ENCODE measurements around the gene KIF3C. TPM values are rescaled to one million over a fixed set of nuclear protein-coding genes. Genes with fewer than 3 reads are reported as not detected.
"Not testable (repeated sequence)": the region's sequence is repeated elsewhere in the genome, so short reads cannot be mapped to it uniquely, and the experiment has no call there.

Gene KIF3C
- total RNA-seq: 7.4 TPM
- long read RNA-seq, full-length matches to known transcripts: 2 of 4 reads
- long read RNA-seq, partial matches to known transcripts: 1 of 4 reads
- long read RNA-seq, other reads (novel, unspliced or antisense): 1 of 4 reads

DNA sequence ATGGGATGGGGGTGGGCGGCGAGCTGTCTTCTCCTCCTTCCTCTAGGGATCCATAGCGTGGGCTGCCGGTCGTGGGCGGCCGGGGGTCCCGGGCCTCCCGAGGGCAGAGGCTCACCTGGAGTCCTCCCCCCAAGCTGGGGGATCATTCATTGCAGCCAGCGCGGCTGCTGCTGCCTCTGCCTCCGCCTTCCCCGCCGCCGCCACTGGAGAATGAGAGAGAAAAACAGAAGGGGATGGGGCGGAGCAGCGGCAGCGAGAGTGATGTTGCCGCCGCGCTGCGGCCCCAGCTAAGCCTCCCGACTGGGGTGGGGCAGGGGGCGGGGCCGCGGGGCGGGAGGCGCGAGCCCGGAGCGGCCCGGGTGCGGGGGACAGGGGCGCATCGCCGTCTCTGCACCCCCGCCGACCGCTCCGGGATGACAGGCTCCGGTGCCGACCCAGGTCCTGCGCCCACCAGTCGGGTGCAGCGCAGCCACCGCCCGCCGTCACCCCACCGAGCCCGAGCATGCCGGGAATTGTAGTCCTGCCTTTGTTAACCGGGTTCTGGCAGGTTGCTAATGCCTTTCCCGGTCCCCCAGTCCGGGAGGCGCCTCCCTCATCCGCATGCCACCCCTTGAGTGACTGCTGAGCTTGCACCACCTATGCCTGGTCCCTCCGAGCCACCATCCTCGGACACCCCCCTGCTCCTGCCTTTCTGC lies at the start of gene KIF3C:
TSS of gene KIF3C (minus strand) at position 225 of the 695 bp plus-strand sequence. CDS start 580 bp downstream, outside the sequence.
- DNase-seq (ENCODE audit: low spot score): no peak

DNA sequence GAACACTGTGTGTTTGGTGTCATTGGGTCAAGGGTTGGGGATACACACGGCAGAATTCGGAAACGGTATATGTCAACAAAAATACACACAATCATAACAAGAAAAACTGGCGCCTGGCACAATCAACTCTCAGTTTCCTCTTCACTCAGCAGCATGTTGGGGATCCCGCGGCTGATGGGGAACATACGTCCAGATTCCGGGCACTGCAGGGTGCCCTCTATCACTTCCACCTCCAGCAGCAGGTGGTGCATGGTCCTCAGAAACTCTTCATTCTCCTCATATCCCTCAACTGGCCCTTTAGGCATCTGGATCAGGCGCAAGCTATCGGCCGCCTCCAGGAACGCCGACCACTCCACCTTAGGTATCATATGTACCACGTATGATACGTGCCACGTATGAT lies 45.8 kb upstream of the KIF3C start:
- not testable (repeated sequence) for DNase-seq (ENCODE audit: low spot score)

GRCh38 chr2:26025509-26025908 lies 43.2 kb upstream of the KIF3C start:
- no peak for DNase-seq (ENCODE audit: low spot score)

DNA sequence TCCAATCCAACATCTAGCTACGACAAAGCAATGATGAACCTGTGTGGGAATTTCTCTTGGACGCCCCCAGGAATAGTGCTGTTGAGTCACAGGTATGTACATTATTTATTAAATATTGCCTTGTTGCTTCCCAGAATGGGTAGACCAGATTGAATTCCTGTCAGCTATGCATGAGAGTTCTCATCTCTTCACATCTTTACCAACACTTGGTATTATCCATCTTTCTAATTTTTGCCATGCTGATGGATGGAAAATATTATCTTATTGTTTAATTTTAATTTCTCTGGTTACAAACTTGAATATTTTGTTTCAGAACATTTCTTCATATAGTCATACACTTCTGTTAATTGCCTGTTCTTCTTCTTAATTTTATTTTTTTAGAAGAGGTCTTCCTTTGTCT lies 42.0 kb upstream of the KIF3C start:
- no peak for DNase-seq (ENCODE audit: low spot score)

- no peak for DNase-seq (ENCODE audit: low spot score)
Measured at GRCh38 chr2:26020231-26020640, 37.9 kb upstream of the KIF3C start.

DNA sequence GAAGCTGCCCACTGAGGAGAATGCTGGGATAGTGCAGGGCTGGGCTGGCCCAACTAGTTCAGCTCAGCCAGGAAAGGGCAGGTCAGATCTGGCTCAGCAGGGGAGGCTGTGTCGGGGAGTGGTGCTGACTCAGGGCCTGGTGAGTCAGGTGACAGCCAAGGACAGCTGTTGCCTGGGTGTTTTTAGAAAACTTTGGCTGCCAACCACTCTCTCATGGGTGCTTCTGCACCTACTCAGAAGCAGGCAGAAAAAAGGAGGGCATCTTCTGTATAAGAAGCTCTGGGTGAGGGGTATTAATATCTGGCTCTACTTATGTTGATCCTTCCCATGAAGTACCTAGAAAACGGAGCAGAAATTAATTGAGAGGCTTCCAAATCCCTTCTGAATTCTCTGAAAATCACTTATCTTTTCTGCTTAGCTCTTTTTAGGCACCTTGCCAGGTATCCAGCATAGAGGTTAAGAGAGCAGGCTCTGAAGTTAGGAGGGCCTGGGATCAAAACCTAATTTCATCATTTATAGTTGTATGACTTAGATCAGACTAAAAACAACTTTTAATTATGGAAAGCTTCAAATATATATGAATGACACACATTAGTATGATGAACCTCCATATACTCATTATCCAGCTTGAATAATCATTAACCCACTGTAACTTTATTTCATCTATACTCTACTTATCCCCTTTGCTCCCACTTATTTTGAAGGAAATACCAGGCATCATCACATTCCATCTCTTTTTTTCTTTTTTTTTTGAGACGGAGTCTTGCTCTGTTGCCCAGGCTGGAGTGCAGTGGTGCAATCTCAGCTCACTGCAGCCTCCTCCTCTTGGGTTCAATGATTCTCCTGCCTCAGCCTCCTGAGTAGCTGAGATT lies 36.1 kb upstream of the KIF3C start:
- no peak for DNase-seq (ENCODE audit: low spot score)

- DNase-seq (ENCODE audit: low spot score): no peak
Measured at GRCh38 chr2:26017464-26018183, 35.3 kb upstream of the KIF3C start.

DNA sequence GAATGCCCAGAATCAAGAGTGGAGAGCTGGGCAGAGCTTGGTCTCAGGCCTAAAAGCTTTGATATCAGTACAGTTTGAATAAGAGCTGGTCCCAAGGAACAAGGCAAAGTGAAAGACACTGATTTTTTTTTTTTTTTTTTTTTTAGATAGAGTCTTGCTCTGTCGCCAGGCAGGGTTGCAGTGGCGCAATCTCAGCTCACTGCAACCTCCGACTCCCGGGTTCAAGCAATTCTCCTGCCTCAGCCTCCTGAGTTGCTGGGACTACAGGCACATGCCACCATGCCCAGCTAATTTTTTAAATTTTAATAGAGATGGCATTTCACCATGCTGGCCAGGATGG lies 34.4 kb upstream of the KIF3C start:
- not testable (repeated sequence) for DNase-seq (ENCODE audit: low spot score)

DNA sequence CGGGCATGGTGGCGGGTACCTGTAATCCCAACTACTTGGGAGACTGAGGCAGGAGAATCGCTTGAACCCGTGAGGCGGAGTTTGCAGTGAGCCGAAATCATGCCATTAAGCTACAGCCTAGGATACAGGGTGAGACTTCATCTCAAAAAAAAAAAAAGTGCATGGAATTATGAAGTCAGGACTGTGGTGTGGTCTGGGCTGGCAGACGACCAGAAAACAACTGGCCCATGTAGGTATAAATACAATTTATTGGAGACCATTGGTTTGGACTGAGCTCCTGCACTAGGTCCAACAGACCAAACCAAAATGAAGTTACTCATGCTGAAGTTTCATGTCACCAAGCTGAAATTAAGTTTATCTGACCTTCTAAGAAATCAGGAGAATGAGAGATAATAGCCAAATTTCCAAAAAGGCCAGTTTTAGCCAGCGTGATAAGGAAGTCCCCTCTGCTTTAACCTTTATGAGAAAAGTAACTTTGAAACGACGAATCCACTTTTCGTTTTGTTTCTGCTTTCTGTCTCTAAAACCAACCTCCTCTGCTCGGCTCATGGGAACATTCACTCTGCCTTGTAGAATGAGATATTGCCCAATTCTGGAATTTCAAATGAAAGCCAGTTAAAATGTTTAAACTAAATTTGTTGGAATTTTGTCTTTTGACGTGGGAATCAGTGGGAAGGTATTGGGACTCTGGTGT lies 33.9 kb upstream of the KIF3C start:
- no peak for DNase-seq (ENCODE audit: low spot score)

- DNase-seq (ENCODE audit: low spot score): no peak
Measured at GRCh38 chr2:26013668-26014067, 31.4 kb upstream of the KIF3C start.

GRCh38 chr2:26011990-26012856 lies 29.9 kb upstream of the KIF3C start:
- no peak for DNase-seq (ENCODE audit: low spot score)

GRCh38 chr2:26011609-26011989 lies 29.3 kb upstream of the KIF3C start:
- no peak for DNase-seq (ENCODE audit: low spot score)

GRCh38 chr2:26010943-26011342 lies 28.6 kb upstream of the KIF3C start:
- no peak for DNase-seq (ENCODE audit: low spot score)

DNA sequence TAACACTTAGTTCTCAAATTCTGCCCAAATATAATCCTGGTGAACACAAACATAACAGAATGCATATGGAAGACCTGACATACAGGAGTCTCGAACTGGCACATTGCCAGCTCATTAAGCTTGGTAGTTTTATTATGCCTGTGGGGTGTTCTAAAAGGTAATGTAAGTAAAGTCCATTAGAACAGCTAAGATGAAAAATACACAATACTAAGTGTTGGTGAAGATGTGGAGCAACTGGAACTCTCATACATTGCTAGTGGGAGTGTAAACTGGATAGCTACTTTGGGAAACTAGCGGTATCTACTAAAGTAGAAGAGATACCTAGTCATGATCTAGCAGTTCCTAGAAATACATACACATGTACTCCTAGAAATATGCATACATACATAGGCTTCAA lies 27.3 kb upstream of the KIF3C start:
- no peak for DNase-seq (ENCODE audit: low spot score)

- DNase-seq (ENCODE audit: low spot score): no peak
Measured at GRCh38 chr2:26008851-26009566, 26.7 kb upstream of the KIF3C start.

DNA sequence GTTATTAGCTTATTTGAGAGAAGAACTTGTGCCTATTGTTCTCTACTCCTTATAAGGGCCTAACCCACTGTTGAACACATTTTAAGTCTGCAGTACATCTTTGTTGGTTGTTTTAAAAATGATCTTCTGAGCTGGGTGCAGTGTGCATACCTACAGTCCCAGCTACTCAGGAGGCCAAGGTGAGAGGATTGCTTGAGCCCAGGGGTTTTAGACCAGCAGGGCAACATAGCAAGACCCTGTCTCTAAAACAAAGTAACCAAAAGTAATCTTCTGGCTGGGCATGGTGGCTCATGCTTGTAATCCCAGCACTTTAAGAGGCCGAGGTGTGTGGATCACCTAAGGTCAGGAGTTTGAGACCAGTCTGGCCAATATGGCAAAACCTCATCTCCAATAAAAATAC lies 25.8 kb upstream of the KIF3C start:
- no peak for DNase-seq (ENCODE audit: low spot score)

GRCh38 chr2:26002632-26003310 lies 20.5 kb upstream of the KIF3C start:
- no peak for DNase-seq (ENCODE audit: low spot score)

- no peak for DNase-seq (ENCODE audit: low spot score)
Measured at GRCh38 chr2:26001743-26002351, 19.6 kb upstream of the KIF3C start.

Measured in mesenteric fat pad (tissue), 1 donor.